Measurements from ENCODE around the gene WNT10A. TPM values are rescaled to one million over a fixed set of nuclear protein-coding genes. Genes with fewer than 3 reads are reported as not detected.

Gene WNT10A
- total and polyA plus RNA-seq, 9 of the 15 experiments (the other 6 are each of a cell fraction or from before 2014, with no cell fraction given): not detected

DNA sequence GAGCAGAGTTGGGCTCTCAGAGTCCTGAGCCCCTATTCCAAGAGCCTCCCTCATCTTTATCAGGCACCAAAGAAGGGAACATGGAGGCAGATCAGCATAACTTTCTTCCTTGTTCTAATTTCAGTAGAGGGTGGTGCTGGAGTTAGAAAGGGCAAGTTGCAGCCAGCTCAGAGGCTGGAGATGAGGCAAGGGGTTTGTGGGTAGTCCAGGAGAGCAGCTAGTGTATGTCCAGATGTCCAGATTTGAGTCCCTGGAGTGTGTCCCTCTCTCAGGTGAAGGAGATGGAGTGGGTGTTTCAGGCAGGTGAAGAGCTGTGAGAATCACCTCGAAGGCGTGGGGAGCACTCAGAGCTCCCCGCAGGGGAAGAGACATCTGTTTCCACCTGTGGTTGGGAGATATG lies 48.6 kb upstream of the WNT10A start:
- H3K9me3 ChIP-seq (replicated peaks; ENCODE audit: control insufficient read depth, insufficient read depth, low read depth, low read length): no peaks in the 10 kb centered on the region
- H4K20me1 ChIP-seq (replicated peaks; ENCODE audit: control insufficient read depth, insufficient read depth, low read length): no peaks in the 10 kb centered on the region
- no peaks in the 10 kb centered on the region for H3K9me1 ChIP-seq (ENCODE audit: control insufficient read depth, insufficient read depth, low read length)
- no peak overlapping the region for H2AFZ ChIP-seq (ENCODE audit: low read depth, low read length)
- H3K4me2 ChIP-seq (ENCODE audit: insufficient read depth, low read length): no peak overlapping the region
- H3K79me2 ChIP-seq (ENCODE audit: control insufficient read depth, insufficient read depth, low read length): no peaks in the 10 kb centered on the region
- POLR2A ChIA-PET: interaction anchor here (1.2 kb wide), 1 partner anchor 109 kb away, joined by 6 read pairs; no protein-coding TSS in a partner anchor
- no peak for FAIRE-seq
- no peak overlapping the region for H3K27ac ChIP-seq (ENCODE audit: extremely low read depth, low read depth, low read length)
- intact Hi-C loops (cut with micrococcal nuclease): no loop called here
- DNase-seq (ENCODE audit: extremely low read depth in 1 of 4, low spot score in 3 of 4): no peak
- in situ Hi-C loops (cut with MboI): no loop called here
- H3K4me1 ChIP-seq (replicated peaks in 1 of 2; ENCODE audit: control insufficient read depth in 2 of 2, insufficient read depth in 2 of 2, low read length in 2 of 2): peaks cover 0 to 10% of the 10 kb centered on the region in 2 experiments; a peak in 1 of 5 replicates
- BruUV-seq (replicated peaks): no TSS peak
- ATAC-seq: no peak
- CTCF ChIA-PET (ENCODE audit: low intra/inter-chr PET ratio): no interaction called here
- H3K9ac ChIP-seq (ENCODE audit: insufficient read depth in 1 of 2, low read depth in 2 of 2, low read length in 2 of 2): no peak overlapping the region
- H3K27me3 ChIP-seq (ENCODE audit: control insufficient read depth in 2 of 2, insufficient read depth in 2 of 2, low read length in 2 of 2): peaks cover 2 to 67% of the 10 kb centered on the region in 2 experiments; a peak in 3 of 5 replicates
- 3% methylated on average over 3 of the region's 3 CpGs for WGBS (ENCODE audit: insufficient coverage, low coverage, missing lambda C conversion rate)
- no peak overlapping the region for H3K4me3 ChIP-seq
- no peak for TF ChIP-seq NRF1 (conservative IDR thresholded peaks at IDR 0.05 in 1 of 2, IDR thresholded peaks at IDR 0.05 in 1 of 2)
- no peak for TF ChIP-seq POLR3G (IDR thresholded peaks at IDR 0.05; ENCODE audit: extremely low read depth, insufficient read length, insufficient replicate concordance)
- no peak for TF ChIP-seq C11orf30 (IDR thresholded peaks at IDR 0.05; ENCODE audit: low read depth)
- TF ChIP-seq SIN3B (IDR thresholded peaks at IDR 0.05; ENCODE audit: low read depth): no peak
- TF ChIP-seq KLF13 (tag; IDR thresholded peaks at IDR 0.05; ENCODE audit: borderline replicate concordance, low read depth): no peak
- no peak for TF ChIP-seq FOXJ3 (CRISPR knock-in tag; IDR thresholded peaks at IDR 0.05)
- TF ChIP-seq SRSF1 (IDR thresholded peaks at IDR 0.05; ENCODE audit: low read depth, low read length): no peak
- TF ChIP-seq BHLHE40 (IDR thresholded peaks at IDR 0.05; ENCODE audit: low read length): no peak
- no peak for TF ChIP-seq FOXA3 (CRISPR knock-in tag; conservative IDR thresholded peaks at IDR 0.05 in 1 of 2, IDR thresholded peaks at IDR 0.05 in 1 of 2)
- TF ChIP-seq POLR2AphosphoS5 (IDR thresholded peaks at IDR 0.05; ENCODE audit: control insufficient read depth, insufficient read depth, low read depth, low read length): no peak
- no peak for TF ChIP-seq E2F3 (CRISPR knock-in tag; IDR thresholded peaks at IDR 0.05)
- no peaks in the 10 kb centered on the region for H3K36me3 ChIP-seq (ENCODE audit: control insufficient read depth, insufficient read depth, low read length)

All from K562 (cell line).